Measurements from ENCODE around the gene PPP1R15B.
A peak's percentile ranks its signal among the peaks of the same experiment; 100 is the strongest.

PPP1R15B gene

DNA sequence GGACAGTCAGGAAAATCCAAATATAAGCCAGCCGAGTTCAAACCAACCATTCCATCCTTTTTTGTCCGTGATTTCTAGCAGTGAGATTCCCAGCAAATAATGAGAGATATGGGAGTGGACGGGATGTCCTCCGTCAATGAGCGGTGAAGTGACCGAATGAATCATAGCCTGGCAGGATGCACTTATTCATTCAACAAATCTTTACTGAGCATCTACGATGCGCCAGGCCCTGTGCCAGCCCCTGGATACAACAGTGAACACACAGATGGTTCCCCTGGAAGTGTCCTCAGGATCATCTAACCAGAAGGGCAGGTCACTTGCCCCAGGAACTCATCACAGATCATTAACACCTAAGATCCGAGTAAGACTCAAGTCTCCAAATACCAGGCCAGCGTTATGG, 43.7 kb downstream of the PPP1R15B start:
- DNase-seq (ENCODE audit: low spot score), result no peak
- FAIRE-seq, result no peak

DNA sequence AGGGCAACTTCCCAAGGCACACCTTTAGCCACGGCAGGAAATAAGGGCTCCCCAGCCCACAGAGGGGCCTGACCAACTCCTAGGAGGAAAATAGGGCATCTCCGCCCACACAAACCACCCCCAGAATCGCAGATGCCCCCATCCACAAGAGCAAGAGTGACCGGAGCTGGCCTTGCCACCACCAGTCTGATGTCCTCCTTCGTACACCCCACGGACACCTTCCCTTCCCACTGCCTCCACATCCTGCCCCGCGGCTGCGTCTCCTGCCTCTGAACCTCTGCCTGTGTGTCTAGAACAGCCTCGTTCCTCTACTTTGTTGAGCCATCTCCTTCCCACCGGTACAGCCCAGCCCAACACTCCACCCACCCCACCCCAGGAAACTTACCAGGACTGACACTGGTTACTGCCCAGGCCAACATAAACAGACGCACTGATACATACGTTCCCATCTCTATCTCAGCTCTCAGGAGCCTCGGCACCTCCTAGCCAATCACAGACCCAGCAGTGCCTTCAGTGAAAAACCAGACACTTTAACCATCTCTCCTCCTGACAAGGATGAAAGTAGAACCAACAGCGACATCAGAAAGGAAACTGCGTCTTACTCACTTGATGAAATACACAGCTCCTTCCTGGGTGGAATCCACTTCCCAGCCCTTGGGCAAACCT, 44.3 kb downstream of the PPP1R15B start:
- FAIRE-seq (no peak), DNase-seq (ENCODE audit: low spot score) (no peak)

DNA sequence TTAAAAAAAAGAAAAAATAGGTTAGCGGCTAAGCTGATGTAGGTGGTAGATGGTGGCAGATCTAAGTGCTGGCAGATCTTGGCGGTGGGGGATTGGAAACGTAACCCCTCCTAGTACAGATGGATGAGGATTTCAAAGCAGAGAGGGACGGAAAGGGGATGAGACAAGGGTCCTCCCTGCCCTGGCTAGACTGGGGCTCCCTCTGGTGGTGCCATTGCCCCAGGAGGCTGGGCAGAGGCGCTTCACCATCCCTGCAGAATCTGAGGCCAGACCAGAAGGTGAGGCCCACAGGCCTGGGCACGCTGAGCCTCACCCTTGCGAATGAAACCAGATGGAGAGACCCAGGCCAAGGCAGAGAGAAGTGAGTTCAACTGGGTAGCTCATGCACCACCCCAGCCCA, 44.9 kb downstream of the PPP1R15B start:
- DNase-seq (ENCODE audit: low spot score), result no peak
- FAIRE-seq, result no peak

DNA sequence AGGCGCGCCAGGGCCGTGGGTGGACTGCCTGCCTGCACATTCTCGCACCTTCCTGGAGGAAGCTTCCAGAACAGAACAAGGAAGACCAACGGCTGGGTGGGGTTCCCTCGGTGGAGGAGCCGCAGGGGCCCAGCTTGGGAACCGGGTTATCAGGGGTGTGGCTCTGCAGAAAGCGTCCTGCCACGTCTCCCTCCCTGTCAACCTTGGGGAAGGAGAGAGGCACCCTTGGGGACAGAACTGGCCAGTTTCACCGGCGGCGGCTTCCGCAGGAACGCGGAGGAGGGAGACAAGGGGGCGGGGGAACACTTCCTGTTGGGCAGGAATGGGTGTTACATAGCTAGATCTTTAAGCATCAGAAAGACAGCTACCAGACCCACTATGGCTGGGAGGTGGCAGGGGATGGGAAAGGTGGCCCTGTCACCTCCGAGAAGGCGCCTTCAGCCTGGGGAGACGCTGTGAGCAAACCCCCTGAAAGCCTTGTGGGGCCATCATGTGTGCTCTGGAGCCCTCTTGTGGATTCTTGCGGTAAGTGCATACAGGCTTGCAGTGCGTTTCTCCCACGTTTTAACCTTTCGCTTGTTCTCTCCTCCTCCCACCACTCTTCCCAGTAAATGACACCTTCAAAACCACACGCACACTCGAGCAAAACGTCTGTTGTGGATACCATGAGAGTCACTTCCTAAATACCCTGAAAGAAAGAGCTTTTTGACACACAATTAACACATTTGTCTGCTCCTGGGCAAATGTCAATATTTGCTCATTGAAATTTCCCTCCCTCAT, 48.1 kb downstream of the PPP1R15B start:
- FAIRE-seq (no peak), DNase-seq (ENCODE audit: low spot score) (peak; percentile 57)

DNA sequence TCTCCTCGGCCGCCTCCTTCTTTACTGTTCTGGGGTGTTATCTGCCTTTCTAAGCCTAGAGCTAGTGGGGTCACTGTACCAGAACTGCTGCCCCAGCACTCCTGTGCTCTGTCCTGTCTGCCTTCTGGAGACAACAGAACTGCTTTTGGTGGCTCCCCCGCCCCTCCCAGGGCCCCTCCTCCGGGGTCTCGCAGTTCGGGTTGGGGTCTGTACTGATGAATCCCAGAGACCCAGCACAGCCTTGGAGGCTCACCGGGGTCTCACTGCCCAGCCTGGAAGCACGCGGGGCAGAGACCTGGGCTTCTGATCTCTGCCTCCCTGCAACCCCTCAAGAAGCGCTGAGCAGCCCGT, 48.7 kb downstream of the PPP1R15B start:
- FAIRE-seq (no peak), DNase-seq (ENCODE audit: low spot score) (no peak)

DNA sequence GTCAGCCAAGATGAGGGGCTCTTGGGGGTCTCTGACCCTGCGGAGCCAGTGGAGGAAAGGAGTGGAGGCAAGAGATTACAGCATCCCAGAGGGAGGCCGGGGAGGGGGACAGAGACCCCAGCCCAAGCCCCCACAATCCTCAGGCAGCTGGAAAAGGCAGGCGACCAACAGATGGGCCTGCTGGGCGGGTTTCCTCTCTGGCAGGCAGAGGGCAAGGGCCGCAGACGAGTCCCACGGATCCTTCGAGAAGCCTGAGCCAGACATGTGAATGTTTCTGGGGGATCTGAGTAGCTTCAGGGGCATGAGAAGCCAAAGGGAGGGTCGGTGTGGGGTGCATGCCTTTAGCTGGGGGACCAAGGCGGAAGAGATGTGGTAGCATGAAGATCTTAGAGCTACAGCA, 49.8 kb downstream of the PPP1R15B start:
- DNase-seq (ENCODE audit: low spot score) (no peak), FAIRE-seq (no peak)

DNA sequence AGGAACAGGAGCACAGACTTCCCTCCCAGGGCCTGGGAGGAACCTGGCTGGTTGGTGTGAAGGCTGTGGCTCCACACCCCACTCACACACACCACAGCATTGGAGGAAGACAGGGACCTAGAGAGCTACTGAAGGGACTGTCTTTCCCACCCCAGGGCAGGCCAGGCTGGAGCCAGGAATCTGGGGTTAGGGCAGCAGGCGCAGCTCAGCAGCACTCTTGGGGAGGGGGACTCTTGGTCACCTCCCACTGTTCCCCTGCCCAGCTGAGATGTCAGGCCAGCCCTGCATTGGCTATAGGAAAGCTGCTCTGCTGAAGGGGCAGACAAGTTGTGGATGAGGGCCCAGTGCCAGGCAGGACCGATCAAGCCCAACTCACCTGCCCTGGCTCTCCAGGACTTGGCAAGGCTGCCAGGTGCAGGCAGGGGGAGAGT, 50.3 kb downstream of the PPP1R15B start:
- no peak for DNase-seq (ENCODE audit: low spot score)
- FAIRE-seq, result no peak

DNA sequence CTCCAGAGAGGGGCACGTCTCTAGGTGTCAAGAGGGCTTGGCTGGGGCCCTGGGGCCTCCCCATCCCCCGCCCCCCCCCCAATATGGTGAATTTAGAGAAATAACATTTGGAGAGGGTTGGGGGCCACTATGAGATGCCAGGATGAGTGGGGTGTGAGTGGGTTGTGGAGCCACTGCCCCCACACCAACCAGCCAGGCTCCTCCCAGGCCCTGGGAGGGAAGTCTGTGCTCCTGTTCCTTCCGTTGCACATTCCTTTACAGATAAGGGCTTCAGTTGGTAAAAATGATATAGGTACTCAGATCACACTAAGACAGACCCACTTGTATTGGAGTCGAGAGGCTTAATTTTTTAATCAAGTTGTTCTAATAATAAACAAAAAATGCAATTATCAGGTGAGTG, 51.3 kb downstream of the PPP1R15B start:
- no peak for DNase-seq (ENCODE audit: low spot score)
- FAIRE-seq, result no peak

DNA sequence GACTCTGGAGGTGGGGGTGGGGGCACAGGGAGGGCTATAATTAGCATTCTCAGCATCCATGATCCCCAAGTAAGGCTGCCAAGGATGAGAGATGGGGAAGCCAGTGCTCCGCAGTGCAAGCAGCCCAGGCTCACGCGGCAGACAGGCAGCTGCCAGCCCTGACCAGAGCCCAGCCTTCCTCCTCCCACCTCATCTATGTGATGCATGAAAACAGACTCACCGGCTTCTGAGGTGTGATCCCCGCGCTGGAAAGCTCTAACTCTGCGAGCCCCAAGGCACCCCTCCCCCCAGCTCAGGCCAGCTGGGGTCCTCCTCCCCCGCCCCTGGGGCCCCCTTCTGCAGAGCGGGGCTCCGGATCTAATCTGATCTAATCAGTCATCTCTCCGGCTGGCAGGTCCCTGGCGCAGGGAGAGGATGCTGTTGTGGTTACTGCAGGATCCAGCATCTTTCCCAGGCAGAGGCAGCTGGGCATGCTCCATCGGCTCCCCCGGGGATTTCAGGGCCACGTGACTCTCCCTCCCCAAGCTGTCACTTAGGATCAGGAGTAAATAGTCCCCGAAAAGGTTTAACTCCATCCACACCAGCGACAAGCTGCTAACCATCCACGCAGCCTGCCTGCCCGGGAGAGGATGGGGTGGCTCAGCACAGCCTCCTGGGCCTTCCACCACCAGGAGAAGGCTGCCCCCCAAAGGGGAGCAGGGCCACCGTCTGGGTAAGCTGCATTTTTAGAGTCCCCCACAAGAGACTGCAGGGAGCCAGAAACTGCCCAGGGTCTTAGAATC, 52.0 kb downstream of the PPP1R15B start, which contains the start of gene PLEKHA6:
PLEKHA6 (minus strand) TSS at position 456 of the 782 bp plus-strand sequence. CDS start 86,202 bp downstream, outside the sequence.
- no peak for DNase-seq (ENCODE audit: low spot score)
- no peak for FAIRE-seq

DNA sequence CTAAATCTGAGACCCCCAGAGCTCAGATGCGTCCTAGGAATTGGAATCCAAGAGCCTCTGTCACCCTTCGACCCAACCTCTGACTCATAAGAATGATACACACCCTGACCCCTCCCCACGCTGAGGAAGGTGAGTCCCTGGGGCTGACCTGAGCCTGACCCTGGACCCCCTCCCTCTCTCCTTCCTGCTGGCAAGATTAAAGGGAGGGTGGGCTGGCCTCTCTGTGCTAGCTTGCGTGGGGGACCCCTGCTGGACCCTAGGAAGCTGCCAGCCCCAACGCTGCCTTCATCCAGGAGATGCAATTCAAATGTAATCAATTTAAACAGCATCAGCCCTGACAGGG, 52.5 kb downstream of the PPP1R15B start:
- DNase-seq (ENCODE audit: low spot score), result no peak
- FAIRE-seq, result no peak

DNA sequence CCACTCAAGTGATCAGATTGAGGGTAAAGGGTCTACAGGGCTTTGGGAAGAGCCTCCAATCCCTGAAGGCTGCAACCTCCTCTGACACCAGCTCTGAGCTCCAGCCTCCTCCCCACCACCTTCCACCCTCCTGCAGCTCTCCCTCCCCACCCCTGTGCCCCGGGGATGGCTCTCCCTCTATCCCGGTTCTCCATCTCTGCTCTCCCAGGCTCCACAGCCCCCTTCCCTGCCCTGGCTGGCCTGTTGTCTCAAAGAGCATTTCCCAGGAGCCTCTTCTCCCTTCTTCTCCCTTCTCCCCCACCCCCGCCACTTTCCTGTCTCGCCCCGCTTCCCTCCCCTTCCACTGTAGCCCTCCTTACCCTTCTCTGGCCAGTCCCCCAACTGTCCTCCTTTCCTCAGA, 53.0 kb downstream of the PPP1R15B start:
- DNase-seq (ENCODE audit: low spot score) (no peak), FAIRE-seq (no peak)

DNA sequence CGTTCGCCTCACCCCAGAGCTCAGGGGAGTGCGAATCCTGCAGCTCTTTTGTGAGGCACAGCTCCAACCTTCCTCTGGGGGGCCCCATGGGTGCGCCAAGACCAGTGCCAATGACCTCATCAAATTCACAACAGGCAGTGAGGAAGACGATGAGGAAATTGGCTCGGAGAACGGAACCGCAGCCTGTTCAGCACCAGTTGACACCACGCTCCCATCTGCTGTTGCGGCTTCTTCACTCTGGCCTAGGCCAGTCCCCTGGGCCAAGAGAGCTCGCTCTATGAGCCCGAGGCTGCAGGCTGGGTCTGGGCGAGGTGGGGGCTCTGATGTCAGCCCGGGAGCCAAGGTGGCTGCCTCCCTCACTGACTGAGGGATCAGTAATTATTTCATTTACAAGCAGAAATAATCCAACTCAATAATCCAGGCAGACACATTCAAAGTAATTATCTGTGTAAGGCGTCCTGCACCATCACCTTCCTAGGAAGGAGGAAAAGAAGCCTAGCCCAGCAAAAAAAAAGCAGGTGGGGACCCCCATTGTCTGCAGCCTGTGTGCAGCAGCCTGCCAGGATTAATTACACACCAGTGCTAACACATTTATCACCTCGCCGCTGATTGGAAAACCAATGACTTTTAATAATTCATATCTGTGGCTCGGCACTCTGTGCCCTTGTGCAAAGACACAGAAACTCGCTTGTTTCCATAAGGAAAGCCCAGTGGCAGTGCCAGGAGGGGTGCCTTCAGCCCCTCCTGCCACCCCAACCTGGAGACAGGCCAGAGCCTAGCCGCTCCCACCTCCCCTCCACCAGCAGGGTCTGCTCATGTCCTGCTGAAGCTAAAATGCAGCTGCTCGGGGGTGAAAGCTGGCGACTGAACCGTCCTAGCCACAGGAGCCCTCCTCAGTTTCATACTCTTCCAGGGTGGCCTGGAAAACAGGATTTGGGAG, 53.8 kb downstream of the PPP1R15B start:
- FAIRE-seq (no peak), DNase-seq (ENCODE audit: low spot score) (no peak)

DNA sequence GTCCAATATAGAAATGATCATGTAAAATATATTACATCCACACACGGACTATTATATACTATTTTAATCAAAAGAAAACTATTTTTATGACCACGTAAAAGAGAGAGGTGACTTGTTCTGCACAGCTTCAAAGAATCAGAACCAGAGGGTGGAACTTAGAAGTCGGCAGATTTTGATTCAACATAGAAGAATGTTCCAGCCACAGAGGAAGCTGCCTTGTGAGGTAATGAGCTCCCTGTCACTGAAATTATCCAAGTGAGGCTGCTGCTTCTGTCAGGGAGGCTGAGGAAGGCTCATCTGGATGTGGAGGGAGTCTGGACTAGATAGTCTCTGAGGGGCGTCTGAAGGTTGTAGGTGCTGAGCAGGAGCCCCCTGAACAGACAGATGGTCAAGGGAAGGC, 54.6 kb downstream of the PPP1R15B start:
- FAIRE-seq (no peak), DNase-seq (ENCODE audit: low spot score) (no peak)

DNA sequence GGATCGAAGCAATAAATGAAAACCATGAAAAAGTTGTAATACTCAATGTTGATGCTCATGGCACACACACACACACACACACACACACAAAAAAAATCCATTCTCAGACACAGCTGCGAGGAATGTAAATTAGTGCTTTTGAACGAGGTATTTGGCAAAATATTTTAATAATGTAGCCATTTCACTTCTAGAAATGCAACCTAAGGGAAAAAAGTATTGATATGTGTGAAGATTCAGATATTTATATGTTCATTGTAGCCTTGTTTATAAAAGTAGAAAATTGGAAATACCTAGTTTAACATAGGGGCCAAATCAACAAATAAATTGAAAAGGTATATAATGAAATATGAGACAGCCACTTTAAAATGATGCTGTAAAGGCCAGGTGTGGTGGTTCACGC, 55.7 kb downstream of the PPP1R15B start:
- no peak for DNase-seq (ENCODE audit: low spot score)
- no peak for FAIRE-seq

DNA sequence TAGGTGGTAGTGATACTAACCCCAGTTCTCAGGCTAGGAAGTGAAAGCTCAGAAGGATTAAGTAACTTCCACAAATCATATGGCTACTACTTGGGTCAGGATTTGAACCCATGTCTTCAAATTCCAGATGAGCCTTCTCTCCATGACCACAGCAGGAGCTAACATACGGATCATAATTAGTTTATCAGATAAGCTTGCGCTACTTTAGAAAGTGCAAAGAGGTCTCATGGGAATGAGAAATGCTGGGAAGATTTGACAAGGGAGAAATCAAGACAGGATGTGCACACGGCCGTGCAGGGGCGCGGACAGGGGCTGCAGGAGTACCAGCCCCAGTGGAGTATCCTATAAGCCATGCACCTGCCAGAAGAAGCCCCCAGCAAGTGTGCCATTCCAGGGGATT, 57.0 kb downstream of the PPP1R15B start:
- FAIRE-seq, result no peak
- no peak for DNase-seq (ENCODE audit: low spot score)

All from RCC 7860 (cell line).